Suprapubic skin (tissue), 4 donors: ENCODE data around the gene MMAB. TPM values are rescaled to one million over a fixed set of nuclear protein-coding genes. Genes with fewer than 3 reads are reported as not detected.

Source experiments
- DNase-seq, 2 donors: peaks; one replicate each; pipeline ENCODE4 v3.0.0-alpha.2; 2019; ENCODE audit warnings: low spot score in 2 of 2
- H3K27ac ChIP-seq: fragments of 200-600 bp; sonication (generic); one replicate; pipeline ENCODE4 v1.5.1; 2019
- H3K27me3 ChIP-seq: fragments of 200-600 bp; sonication (generic); one replicate; pipeline ENCODE4 v1.5.1; 2019
- H3K36me3 ChIP-seq: fragments of 200-600 bp; sonication (generic); one replicate; pipeline ENCODE4 v1.5.1; 2019
- H3K4me1 ChIP-seq: fragments of 200-600 bp; sonication (generic); one replicate; pipeline ENCODE4 v1.5.1; 2019
- H3K4me3 ChIP-seq: fragments of 200-600 bp; sonication (generic); one replicate; pipeline ENCODE4 v1.5.1; 2019; ENCODE audit warnings: mild to moderate bottlenecking
- H3K9me3 ChIP-seq: fragments of 200-600 bp; sonication (generic); one replicate; pipeline ENCODE4 v1.5.1; 2019
- EP300 ChIP-seq: sonication (generic); formaldehyde crosslinking; IDR thresholded peaks from one replicate; pipeline ENCODE4 v1.6.1; 2017; ENCODE audit warnings: antibody characterized with exemption
- POLR2A ChIP-seq, 2 donors: fragments of 450-650 bp; IDR thresholded peaks; one replicate each; pipeline ENCODE4 v1.6.1; 2017; ENCODE audit warnings: antibody characterized with exemption in 2 of 2, mild to moderate bottlenecking in 2 of 2, moderate library complexity in 2 of 2
- POLR2AphosphoS5 ChIP-seq, 3 donors: sonication (generic); formaldehyde crosslinking; IDR thresholded peaks; one replicate each; pipeline ENCODE4 v1.6.1; 2017; ENCODE audit warnings: antibody characterized with exemption in 3 of 3
- WGBS: methylation state at CpG from one replicate; pipeline ENCODE4 v1.1.5; 2018; 5-methylcytosine and 5-hydroxymethylcytosine counted together
- total RNA-seq, 4 donors: library from RNA; depleted of rRNA; stranded (reverse); fragments of >200 nt; gene quantifications; one replicate each; pipeline ENCODE4 v1.1.0, GENCODE V29; 2016
- TF ChIP-seq, protein P1 (sequence below), 2 donors: fragments of 200-600 bp in 1 of 2; fragments of 450-650 bp in 1 of 2; sonication (generic) in 1 of 2; IDR thresholded peaks; one replicate each; pipeline ENCODE4 v1.5.1; 2016 to 2019; ENCODE audit warnings: antibody characterized with exemption in 2 of 2, mild to moderate bottlenecking in 1 of 2, moderate library complexity in 1 of 2

MMAB gene
- total RNA-seq, 4 donors from 2014 or later, result 17.1 to 37.2 (median 24.5) TPM

DNA sequence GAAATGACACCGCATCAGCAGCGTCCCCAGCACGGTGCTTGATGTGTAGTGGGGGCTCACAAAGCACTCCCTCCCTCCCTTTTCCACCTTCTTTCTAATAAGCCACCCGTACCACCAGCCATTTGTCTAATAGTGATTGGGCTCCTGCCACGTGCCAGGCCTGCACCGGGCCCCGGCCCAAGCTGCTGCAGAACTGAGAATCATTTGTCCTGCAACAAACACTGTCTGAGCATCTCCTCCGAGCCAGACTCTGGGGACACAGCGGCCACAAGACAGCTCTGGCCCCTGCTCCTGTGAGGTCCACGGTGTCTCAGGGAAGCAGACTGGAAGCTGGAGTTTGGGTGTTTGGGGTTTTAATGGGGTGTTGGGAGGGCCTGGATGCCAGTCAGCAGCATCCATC is 44.2 kb upstream of the MMAB start:
- peaks cover 36% of the 10 kb centered on the region for H3K27me3 ChIP-seq
- 69% methylated on average over 9 of the region's 10 CpGs for WGBS

DNA sequence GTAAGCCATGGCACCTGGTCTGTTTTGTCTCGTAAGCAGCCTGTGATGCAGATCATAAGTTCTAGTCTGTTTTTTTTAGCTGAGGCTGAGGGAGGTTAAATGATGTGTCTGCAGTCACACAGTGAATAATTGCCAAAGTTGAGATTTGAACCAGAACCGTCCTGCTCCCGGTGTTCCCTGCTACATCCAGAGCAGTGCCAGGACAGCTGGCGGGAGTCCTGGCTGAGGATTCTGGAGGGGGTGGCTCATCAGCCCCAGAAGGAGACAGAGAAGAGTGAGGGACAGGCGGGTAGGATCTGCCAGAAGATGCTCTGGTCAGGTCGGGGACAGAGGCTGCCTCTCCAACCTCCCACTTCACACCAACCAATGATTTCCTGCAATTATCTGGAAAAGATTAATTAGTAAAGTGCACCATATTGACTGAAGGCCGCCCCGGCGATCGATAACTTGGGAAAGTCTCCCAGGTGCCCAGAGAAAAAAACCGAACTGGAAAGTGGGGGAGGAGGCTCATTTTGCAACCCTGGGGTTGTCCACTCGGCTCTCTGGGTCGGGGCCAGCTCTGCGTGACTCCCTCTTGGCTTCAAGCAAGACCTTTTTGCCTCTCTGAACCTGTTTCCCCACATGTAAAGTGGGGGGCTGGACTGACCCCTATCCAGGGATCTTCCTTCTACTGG is 42.4 kb upstream of the MMAB start:
- Histone ChIP-seq H3K27ac (no peak overlapping the region), H3K36me3 (no peaks in the 10 kb centered on the region), H3K4me1 (peaks cover 2% of the 10 kb centered on the region), H3K4me3 (no peak overlapping the region), H3K27me3 (peaks cover 52% of the 10 kb centered on the region), H3K9me3 (no peaks in the 10 kb centered on the region)
- 68% methylated on average over 14 of the region's 14 CpGs for WGBS
- DNase-seq, result no peak
- no peak for TF ChIP-seq POLR2A (IDR thresholded peaks at IDR 0.05)

More for the DNA sequence above, 44.2 kb upstream of the MMAB start:
- TF ChIP-seq, protein P1, sequence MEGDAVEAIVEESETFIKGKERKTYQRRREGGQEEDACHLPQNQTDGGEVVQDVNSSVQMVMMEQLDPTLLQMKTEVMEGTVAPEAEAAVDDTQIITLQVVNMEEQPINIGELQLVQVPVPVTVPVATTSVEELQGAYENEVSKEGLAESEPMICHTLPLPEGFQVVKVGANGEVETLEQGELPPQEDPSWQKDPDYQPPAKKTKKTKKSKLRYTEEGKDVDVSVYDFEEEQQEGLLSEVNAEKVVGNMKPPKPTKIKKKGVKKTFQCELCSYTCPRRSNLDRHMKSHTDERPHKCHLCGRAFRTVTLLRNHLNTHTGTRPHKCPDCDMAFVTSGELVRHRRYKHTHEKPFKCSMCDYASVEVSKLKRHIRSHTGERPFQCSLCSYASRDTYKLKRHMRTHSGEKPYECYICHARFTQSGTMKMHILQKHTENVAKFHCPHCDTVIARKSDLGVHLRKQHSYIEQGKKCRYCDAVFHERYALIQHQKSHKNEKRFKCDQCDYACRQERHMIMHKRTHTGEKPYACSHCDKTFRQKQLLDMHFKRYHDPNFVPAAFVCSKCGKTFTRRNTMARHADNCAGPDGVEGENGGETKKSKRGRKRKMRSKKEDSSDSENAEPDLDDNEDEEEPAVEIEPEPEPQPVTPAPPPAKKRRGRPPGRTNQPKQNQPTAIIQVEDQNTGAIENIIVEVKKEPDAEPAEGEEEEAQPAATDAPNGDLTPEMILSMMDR (IDR thresholded peaks at IDR 0.05), result no peak
- TF ChIP-seq POLR2A (IDR thresholded peaks at IDR 0.05), result no peak
- no peak overlapping the region for H3K27ac ChIP-seq
- DNase-seq, result no peak
- no peaks in the 10 kb centered on the region for H3K36me3 ChIP-seq
- peaks cover 19% of the 10 kb centered on the region for H3K4me1 ChIP-seq
- no peak overlapping the region for H3K4me3 ChIP-seq
- H3K9me3 ChIP-seq, result no peaks in the 10 kb centered on the region

DNA sequence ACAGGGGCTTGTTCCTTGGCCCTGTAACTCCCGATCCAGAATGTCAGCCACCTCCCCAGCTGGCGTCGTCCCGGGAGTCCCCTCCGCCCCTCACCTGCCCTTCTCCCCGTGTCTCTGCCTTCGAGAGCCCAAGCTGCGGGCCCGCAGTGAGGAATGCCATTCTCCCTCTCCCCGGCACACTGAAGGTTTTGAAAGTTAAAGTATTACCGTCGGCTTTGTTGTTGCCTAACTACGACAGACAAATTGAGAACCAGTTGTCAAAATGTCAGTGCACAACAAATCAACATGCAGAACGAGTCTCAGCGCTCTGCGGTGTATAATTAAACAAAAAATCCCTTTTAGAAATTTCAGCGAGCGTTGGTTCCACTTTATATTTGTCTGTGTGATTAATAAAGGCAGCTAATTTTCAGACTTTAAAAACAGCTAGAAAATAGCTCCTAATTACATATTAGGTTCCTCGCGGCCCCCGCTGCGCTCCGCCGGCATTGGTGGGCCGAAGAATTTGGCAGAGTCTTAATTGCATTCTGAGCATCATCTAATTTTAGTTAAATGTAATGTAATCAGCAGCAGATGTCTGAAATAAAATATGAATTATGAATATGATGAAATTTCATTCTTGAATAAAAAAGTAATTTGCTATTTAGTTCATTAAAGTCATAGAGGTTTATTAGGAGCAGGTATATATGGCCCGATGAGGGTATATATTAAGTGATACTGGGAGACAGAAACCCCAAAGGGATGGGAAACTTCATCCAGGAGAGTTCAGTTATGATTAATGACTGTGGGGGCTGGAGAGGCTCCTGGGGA is 40.5 kb upstream of the MMAB start:
- Histone ChIP-seq H3K4me1 (no peaks in the 10 kb centered on the region), H3K9me3 (no peaks in the 10 kb centered on the region), H3K27ac (no peak overlapping the region), H3K4me3 (no peak overlapping the region), H3K27me3 (peaks cover 57% of the 10 kb centered on the region), H3K36me3 (no peaks in the 10 kb centered on the region)
- no peak for DNase-seq
- WGBS, result 53% methylated on average over 26 of the region's 26 CpGs
- TF ChIP-seq POLR2A (IDR thresholded peaks at IDR 0.05) (no peak), POLR2AphosphoS5 (IDR thresholded peaks at IDR 0.05) (no peak), EP300 (no peak)
- TF ChIP-seq, protein P1 (IDR thresholded peaks at IDR 0.05), result no peak

DNA sequence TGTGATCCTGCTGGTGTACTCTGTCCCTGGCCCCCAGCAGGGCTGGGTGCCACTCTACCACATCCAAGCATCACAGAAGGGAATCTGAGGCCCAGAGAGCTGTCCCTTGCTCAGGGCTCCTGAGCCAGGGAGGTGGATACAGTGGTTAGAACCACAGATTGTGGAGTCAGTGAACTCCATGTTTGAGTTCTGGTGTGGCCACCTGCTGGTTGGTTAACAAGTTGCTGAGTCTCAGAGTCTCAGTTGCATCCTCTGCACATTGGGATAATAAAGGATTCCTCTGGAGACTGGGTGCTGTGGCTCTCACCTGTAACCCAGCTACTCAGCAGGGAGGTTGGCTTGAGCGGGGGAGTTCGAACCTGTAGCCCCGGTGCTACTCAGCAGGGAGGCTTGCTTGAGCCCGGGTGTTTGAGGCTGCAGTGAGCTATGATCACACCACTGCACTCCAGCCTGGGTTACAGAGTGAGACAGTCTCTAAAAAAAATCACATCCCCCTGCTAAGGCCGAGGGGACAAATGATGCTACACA is 39.7 kb upstream of the MMAB start:
- no peaks in the 10 kb centered on the region for H3K4me1 ChIP-seq

DNA sequence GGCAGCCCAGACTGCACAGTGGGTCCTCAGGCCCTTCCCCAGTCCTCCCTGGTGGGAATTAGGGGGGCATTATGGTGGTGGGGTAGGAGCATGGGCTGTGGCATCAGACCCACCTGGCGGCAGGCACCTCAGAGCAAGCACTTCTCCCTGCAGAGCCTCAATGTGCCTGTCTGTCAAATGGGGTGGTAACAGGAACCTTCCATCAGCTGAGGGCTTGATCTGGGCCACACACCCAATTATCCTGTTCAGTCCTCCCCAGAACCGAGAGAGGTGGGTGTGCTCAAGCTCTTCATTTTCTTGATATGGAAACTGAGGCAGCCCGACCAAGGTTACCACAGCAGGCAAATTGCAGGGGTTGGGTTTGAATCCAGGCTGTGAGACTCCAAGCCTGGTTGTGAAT is 38.7 kb upstream of the MMAB start:
- Histone ChIP-seq H3K4me1 (no peaks in the 10 kb centered on the region), H3K36me3 (no peaks in the 10 kb centered on the region), H3K4me3 (no peak overlapping the region), H3K27me3 (peaks cover 63% of the 10 kb centered on the region), H3K27ac (no peak overlapping the region), H3K9me3 (no peaks in the 10 kb centered on the region)
- DNase-seq, result no peak
- TF ChIP-seq POLR2AphosphoS5 (IDR thresholded peaks at IDR 0.05) (no peak), EP300 (no peak), POLR2A (IDR thresholded peaks at IDR 0.05) (no peak)
- TF ChIP-seq, protein P1 (IDR thresholded peaks at IDR 0.05), result no peak
- 83% methylated on average over 2 of the region's 3 CpGs for WGBS

More for the DNA sequence above, 39.7 kb upstream of the MMAB start:
- no peak overlapping the region for H3K4me3 ChIP-seq
- no peaks in the 10 kb centered on the region for H3K36me3 ChIP-seq
- H3K27ac ChIP-seq, result no peak overlapping the region
- H3K9me3 ChIP-seq, result no peaks in the 10 kb centered on the region
- DNase-seq, result no peak
- 63% methylated on average over 3 of the region's 5 CpGs for WGBS
- TF ChIP-seq, protein P1 (IDR thresholded peaks at IDR 0.05), result no peak
- TF ChIP-seq EP300 (no peak), POLR2A (IDR thresholded peaks at IDR 0.05) (no peak)
- peaks cover 57% of the 10 kb centered on the region for H3K27me3 ChIP-seq
